Measurements from ENCODE around the gene TIMD4.
A peak's percentile ranks its signal among the peaks of the same experiment; 100 is the strongest.

Gene TIMD4

GRCh38 chr5:156920861-156921431, 42.1 kb downstream of the TIMD4 start:
- DNase-seq, result no peak

GRCh38 chr5:156920042-156920860, 42.8 kb downstream of the TIMD4 start:
- no peak for DNase-seq

GRCh38 chr5:156918311-156918845, 44.6 kb downstream of the TIMD4 start:
- no peak for DNase-seq

GRCh38 chr5:156914371-156914737, 48.7 kb downstream of the TIMD4 start:
- DNase-seq, result no peak

GRCh38 chr5:156913719-156914370, 49.2 kb downstream of the TIMD4 start:
- peak in 1 of 2 donors; percentile 26 for DNase-seq

GRCh38 chr5:156913355-156913718, 49.7 kb downstream of the TIMD4 start:
- no peak for DNase-seq

- no peak for DNase-seq
Observed at GRCh38 chr5:156912869-156913268, 50.2 kb downstream of the TIMD4 start.

- no peak for DNase-seq
Observed at GRCh38 chr5:156909180-156909579, 53.8 kb downstream of the TIMD4 start.

- no peak for DNase-seq
Observed at GRCh38 chr5:156907667-156908066, 55.4 kb downstream of the TIMD4 start.

- no peak for DNase-seq
Observed at GRCh38 chr5:156906807-156907206, 56.2 kb downstream of the TIMD4 start.

GRCh38 chr5:156896546-156896945, 66.5 kb downstream of the TIMD4 start:
- DNase-seq, result no peak

- DNase-seq, result no peak
Observed at GRCh38 chr5:156893517-156893916, 69.5 kb downstream of the TIMD4 start.

- DNase-seq, result no peak
Observed at GRCh38 chr5:156892864-156893263, 70.2 kb downstream of the TIMD4 start.

GRCh38 chr5:156892223-156892622, 70.8 kb downstream of the TIMD4 start:
- DNase-seq, result no peak

GRCh38 chr5:156888520-156888919, 74.5 kb downstream of the TIMD4 start:
- no peak for DNase-seq

GRCh38 chr5:156883316-156883875, 79.6 kb downstream of the TIMD4 start:
- no peak for DNase-seq

- no peak for DNase-seq
Observed at GRCh38 chr5:156879665-156880285, 83.3 kb downstream of the TIMD4 start.

- DNase-seq, result no peak
Observed at GRCh38 chr5:156871212-156871611, 91.8 kb downstream of the TIMD4 start.

GRCh38 chr5:156870498-156870839, 92.6 kb downstream of the TIMD4 start:
- DNase-seq, result no peak
